Measurements from ENCODE around the gene KRT4. TPM values are rescaled to one million over a fixed set of nuclear protein-coding genes. Genes with fewer than 3 reads are reported as not detected.

KRT4 gene
- total RNA-seq, 2 experiments from 2014 or later = not detected

DNA sequence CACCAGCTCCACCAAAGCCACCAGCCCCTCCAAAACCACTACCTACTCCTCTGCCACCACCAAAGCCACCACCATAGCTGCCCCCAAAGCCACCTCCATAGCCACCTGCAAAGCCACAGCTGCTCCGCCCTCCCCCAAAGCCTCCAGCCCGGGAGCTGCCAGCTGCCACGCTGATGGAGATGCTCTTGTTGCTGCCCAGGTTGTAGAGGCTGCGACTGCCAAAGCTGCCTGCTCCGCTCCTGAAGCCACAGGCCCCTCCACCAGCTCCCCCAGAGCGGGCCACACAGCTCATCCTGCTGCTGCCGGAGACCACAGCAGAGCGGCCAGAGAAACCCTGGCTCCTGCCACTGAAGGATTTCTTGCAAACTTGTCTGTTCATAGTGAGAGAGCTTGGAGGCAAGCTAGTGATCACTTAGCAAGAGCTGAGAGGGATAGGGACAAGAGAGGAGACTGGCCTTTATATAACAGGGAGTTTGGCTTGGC, 37.0 kb downstream of the KRT4 start, which contains the start of gene KRT76:
TSS of gene KRT76 (minus strand) at position 433 of the 483 bp plus-strand sequence. CDS start at position 379, 54 bp downstream.
- Histone ChIP-seq H3K4me3 (ENCODE audit: low read depth, low read length, poor library complexity, severe bottlenecking) (no peak within 1 kb of the TSS), H3K4me2 (ENCODE audit: low read length) (no peak within 1 kb of the TSS), H4K20me1 (ENCODE audit: insufficient read depth, low read length) (no peaks in the 10 kb centered on the region; the same call in 1 of the 2 replicates), H3K4me1 (ENCODE audit: insufficient read depth, low read length, poor library complexity, severe bottlenecking) (no peaks in the 10 kb centered on the region), H3K79me2 (ENCODE audit: insufficient read depth, low read depth, low read length) (no peaks in the 10 kb centered on the region), H3K27ac (ENCODE audit: low read depth, low read length, poor library complexity, severe bottlenecking) (no peak within 1 kb of the TSS), H2AFZ (ENCODE audit: low read length) (no peak within 1 kb of the TSS), H3K9me3 (ENCODE audit: low read length) (no peaks in the 10 kb centered on the region), H3K36me3 (ENCODE audit: insufficient read depth, low read length) (no peaks in the 10 kb centered on the region), H3K9me2 (ENCODE audit: insufficient read depth, low read length) (no peaks in the 10 kb centered on the region)
- ChIA-PET CTCF (ENCODE audit: unreplicated experiment) (no interaction called here), POLR2A (no interaction called here)
- TF ChIP-seq EZH2phosphoT487 (IDR thresholded peaks at IDR 0.05; ENCODE audit: borderline replicate concordance, low read depth, low read length) (no peak), CTCF (conservative IDR thresholded peaks at IDR 0.05; ENCODE audit: low read length) (no peak)
- intact Hi-C loops (cut with micrococcal nuclease; ENCODE audit: unreplicated experiment) = no loop called here
- no TSS peak for BruUV-seq (replicated peaks)
- no peak for DNase-seq (ENCODE audit: low spot score)

DNA sequence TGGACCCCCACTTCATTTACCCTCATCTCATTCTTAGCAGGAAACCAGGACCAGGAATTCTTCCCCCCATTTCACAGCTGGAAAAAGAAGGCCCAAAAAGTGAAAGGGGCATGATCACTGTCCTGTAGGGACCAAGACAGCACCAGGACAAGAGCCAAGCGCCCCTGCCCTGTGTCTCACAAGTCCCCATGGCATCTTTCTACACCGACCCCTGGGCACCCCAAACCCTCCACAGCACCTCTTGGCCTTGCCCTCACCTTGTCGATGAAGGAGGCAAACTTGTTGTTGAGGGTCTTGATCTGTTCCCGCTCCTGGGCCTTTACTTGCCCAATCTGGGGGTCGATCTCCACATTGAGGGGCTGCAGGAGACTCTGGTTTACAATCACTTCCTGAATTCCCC, 37.5 kb downstream of the KRT4 start:
- POLR2A ChIA-PET = no interaction called here
- no peak overlapping the region for H3K27ac ChIP-seq (ENCODE audit: low read depth, low read length, poor library complexity, severe bottlenecking)
- no peaks in the 10 kb centered on the region for H3K4me1 ChIP-seq (ENCODE audit: insufficient read depth, low read length, poor library complexity, severe bottlenecking)
- H3K36me3 ChIP-seq (ENCODE audit: insufficient read depth, low read length) = no peaks in the 10 kb centered on the region
- no peak overlapping the region for H3K4me3 ChIP-seq (ENCODE audit: low read depth, low read length, poor library complexity, severe bottlenecking)
- no peaks in the 10 kb centered on the region for H3K79me2 ChIP-seq (ENCODE audit: insufficient read depth, low read depth, low read length)
- H3K9me2 ChIP-seq (ENCODE audit: insufficient read depth, low read length) = no peaks in the 10 kb centered on the region
- no peak overlapping the region for H3K4me2 ChIP-seq (ENCODE audit: low read length)
- no peak for TF ChIP-seq EZH2phosphoT487 (IDR thresholded peaks at IDR 0.05; ENCODE audit: borderline replicate concordance, low read depth, low read length)
- no peak for TF ChIP-seq CTCF (conservative IDR thresholded peaks at IDR 0.05; ENCODE audit: low read length)
- H3K9me3 ChIP-seq (ENCODE audit: low read length) = no peaks in the 10 kb centered on the region
- H2AFZ ChIP-seq (ENCODE audit: low read length) = no peak overlapping the region
- intact Hi-C loops (cut with micrococcal nuclease; ENCODE audit: unreplicated experiment) = no loop called here
- CTCF ChIA-PET (ENCODE audit: unreplicated experiment) = no interaction called here
- no peaks in the 10 kb centered on the region; the same call in 1 of the 2 replicates for H4K20me1 ChIP-seq (ENCODE audit: insufficient read depth, low read length)
- no peak for DNase-seq (ENCODE audit: low spot score)
- no TSS peak for BruUV-seq (replicated peaks)

GRCh38 chr12:52774629-52775250, 39.2 kb downstream of the KRT4 start:
- ChIA-PET POLR2A (interaction anchor here (0.6 to 0.7 kb wide), 2 partner anchors 52 to 1782 kb away, joined by 3 to 4 read pairs; no protein-coding TSS in a partner anchor), CTCF (ENCODE audit: unreplicated experiment) (no interaction called here)
- H4K20me1 ChIP-seq (ENCODE audit: insufficient read depth, low read length) = no peaks in the 10 kb centered on the region; the same call in 1 of the 2 replicates
- H3K4me2 ChIP-seq (ENCODE audit: low read length) = no peak overlapping the region
- H2AFZ ChIP-seq (ENCODE audit: low read length) = no peak overlapping the region
- H3K36me3 ChIP-seq (ENCODE audit: insufficient read depth, low read length) = no peaks in the 10 kb centered on the region
- TF ChIP-seq EZH2phosphoT487 (IDR thresholded peaks at IDR 0.05; ENCODE audit: borderline replicate concordance, low read depth, low read length) = no peak
- TF ChIP-seq CTCF (conservative IDR thresholded peaks at IDR 0.05; ENCODE audit: low read length) = no peak
- no peak for DNase-seq (ENCODE audit: low spot score)
- no peak overlapping the region for H3K4me3 ChIP-seq (ENCODE audit: low read depth, low read length, poor library complexity, severe bottlenecking)
- no TSS peak for BruUV-seq (replicated peaks)
- no peak overlapping the region for H3K27ac ChIP-seq (ENCODE audit: low read depth, low read length, poor library complexity, severe bottlenecking)
- H3K79me2 ChIP-seq (ENCODE audit: insufficient read depth, low read depth, low read length) = no peaks in the 10 kb centered on the region
- intact Hi-C loops (cut with micrococcal nuclease; ENCODE audit: unreplicated experiment) = no loop called here
- H3K9me3 ChIP-seq (ENCODE audit: low read length) = no peaks in the 10 kb centered on the region
- H3K4me1 ChIP-seq (ENCODE audit: insufficient read depth, low read length, poor library complexity, severe bottlenecking) = no peaks in the 10 kb centered on the region
- no peaks in the 10 kb centered on the region for H3K9me2 ChIP-seq (ENCODE audit: insufficient read depth, low read length)
